ENCODE data around the gene XRN1.

XRN1 gene

GRCh38 chr3:142259359-142259758 lies 188.5 kb downstream of the XRN1 start:
- no peak for DNase-seq

GRCh38 chr3:142256712-142257333 lies 191.0 kb downstream of the XRN1 start:
- DNase-seq = no peak
